Osteoblast (primary cell): Measurements from ENCODE around the gene DRC7. TPM values are rescaled to one million over a fixed set of nuclear protein-coding genes. Genes with fewer than 3 reads are reported as not detected.

ENCODE experiments used
- DNase-seq: peaks from one replicate; pipeline ENCODE4 v3.0.0; 2011; ENCODE audit warnings: low spot score, mixed read lengths; ENCODE audit not compliant: insufficient read length; ENCODE audit errors: missing footprints
- H2AFZ ChIP-seq: 2 replicates; pipeline ENCODE4 v1.6.0; 2011; ENCODE audit warnings: mild to moderate bottlenecking, low read length
- H3K27ac ChIP-seq: 2 replicates; pipeline ENCODE4 v1.5.1; 2011; ENCODE audit warnings: mild to moderate bottlenecking, low read depth, low read length, moderate library complexity
- H3K27me3 ChIP-seq: 2 replicates; pipeline ENCODE4 v1.6.0; 2012; ENCODE audit warnings: mild to moderate bottlenecking, control low read depth, inconsistent platforms, low read length, moderate library complexity; ENCODE audit not compliant: insufficient read depth
- H3K36me3 ChIP-seq: 2 replicates; pipeline ENCODE4 v1.5.1; 2011; ENCODE audit warnings: mild to moderate bottlenecking, low read length, control low read depth, moderate library complexity; ENCODE audit not compliant: insufficient read depth
- H3K4me1 ChIP-seq: 2 replicates; pipeline ENCODE4 v1.5.1; 2011; ENCODE audit warnings: mild to moderate bottlenecking, low read length, control low read depth, moderate library complexity; ENCODE audit not compliant: insufficient read depth
- H3K4me2 ChIP-seq: 2 replicates; pipeline ENCODE4 v1.6.0; 2011; ENCODE audit warnings: mild to moderate bottlenecking, low read length; ENCODE audit not compliant: insufficient read depth
- H3K4me3 ChIP-seq: fragments of 200-600 bp; sonication (generic); 3 replicates; pipeline ENCODE4 v1.5.1; 2012; ENCODE audit warnings: mild to moderate bottlenecking, low read length, inconsistent platforms; ENCODE audit not compliant: insufficient read depth
- H3K79me2 ChIP-seq: 2 replicates; pipeline ENCODE4 v1.6.0; 2012; ENCODE audit warnings: mild to moderate bottlenecking, low read length, control low read depth, inconsistent platforms; ENCODE audit not compliant: insufficient read depth
- H3K9me3 ChIP-seq: 2 replicates; pipeline ENCODE4 v1.5.1; 2011; ENCODE audit warnings: low read depth, low read length, control low read depth
- H4K20me1 ChIP-seq: 2 replicates; pipeline ENCODE4 v1.6.0; 2012; ENCODE audit warnings: mild to moderate bottlenecking, low read length, control low read depth; ENCODE audit not compliant: insufficient read depth
- total RNA-seq: library from RNA; depleted of rRNA; stranded (reverse); fragments of >200 nt; gene quantifications from 2 replicates; pipeline ENCODE4 v1.2.3, GENCODE V29; 2012
- TF ChIP-seq, protein P1 (sequence below): IDR thresholded peaks from 2 replicates; pipeline ENCODE4 v1.5.1; 2011; ENCODE audit warnings: mild to moderate bottlenecking, low read depth, low read length, moderate library complexity; ENCODE audit errors: extremely low read depth

Gene DRC7
- total RNA-seq, 1 donor, result not detected

GRCh38 chr16:57723170-57723569, 28.6 kb downstream of the DRC7 start:
- H3K4me2 ChIP-seq, result no peak overlapping the region
- DNase-seq, result no peak
- H3K4me1 ChIP-seq, result no peaks in the 10 kb centered on the region
- no peak overlapping the region for H2AFZ ChIP-seq
- TF ChIP-seq, protein P1, sequence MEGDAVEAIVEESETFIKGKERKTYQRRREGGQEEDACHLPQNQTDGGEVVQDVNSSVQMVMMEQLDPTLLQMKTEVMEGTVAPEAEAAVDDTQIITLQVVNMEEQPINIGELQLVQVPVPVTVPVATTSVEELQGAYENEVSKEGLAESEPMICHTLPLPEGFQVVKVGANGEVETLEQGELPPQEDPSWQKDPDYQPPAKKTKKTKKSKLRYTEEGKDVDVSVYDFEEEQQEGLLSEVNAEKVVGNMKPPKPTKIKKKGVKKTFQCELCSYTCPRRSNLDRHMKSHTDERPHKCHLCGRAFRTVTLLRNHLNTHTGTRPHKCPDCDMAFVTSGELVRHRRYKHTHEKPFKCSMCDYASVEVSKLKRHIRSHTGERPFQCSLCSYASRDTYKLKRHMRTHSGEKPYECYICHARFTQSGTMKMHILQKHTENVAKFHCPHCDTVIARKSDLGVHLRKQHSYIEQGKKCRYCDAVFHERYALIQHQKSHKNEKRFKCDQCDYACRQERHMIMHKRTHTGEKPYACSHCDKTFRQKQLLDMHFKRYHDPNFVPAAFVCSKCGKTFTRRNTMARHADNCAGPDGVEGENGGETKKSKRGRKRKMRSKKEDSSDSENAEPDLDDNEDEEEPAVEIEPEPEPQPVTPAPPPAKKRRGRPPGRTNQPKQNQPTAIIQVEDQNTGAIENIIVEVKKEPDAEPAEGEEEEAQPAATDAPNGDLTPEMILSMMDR, result peak; percentile 33
- H3K36me3 ChIP-seq, result no peaks in the 10 kb centered on the region
- H3K27ac ChIP-seq, result no peak overlapping the region
- H4K20me1 ChIP-seq, result no peaks in the 10 kb centered on the region
- H3K9me3 ChIP-seq, result no peaks in the 10 kb centered on the region
- H3K27me3 ChIP-seq, result no peaks in the 10 kb centered on the region
- no peak overlapping the region for H3K4me3 ChIP-seq
- no peaks in the 10 kb centered on the region for H3K79me2 ChIP-seq

GRCh38 chr16:57724531-57724930, 29.9 kb downstream of the DRC7 start:
- H3K27me3 ChIP-seq, result no peaks in the 10 kb centered on the region
- no peak overlapping the region for H3K4me2 ChIP-seq
- no peak for DNase-seq
- no peak overlapping the region for H2AFZ ChIP-seq
- TF ChIP-seq, protein P1, result no peak
- no peaks in the 10 kb centered on the region for H3K79me2 ChIP-seq
- no peaks in the 10 kb centered on the region for H3K9me3 ChIP-seq
- no peak overlapping the region for H3K27ac ChIP-seq
- H3K4me1 ChIP-seq, result no peaks in the 10 kb centered on the region
- no peak overlapping the region for H3K4me3 ChIP-seq
- H3K36me3 ChIP-seq, result no peaks in the 10 kb centered on the region
- H4K20me1 ChIP-seq, result no peaks in the 10 kb centered on the region

- TF ChIP-seq, protein P1, result no peak
- H3K9me3 ChIP-seq, result no peaks in the 10 kb centered on the region
- no peaks in the 10 kb centered on the region for H3K79me2 ChIP-seq
- H3K4me1 ChIP-seq, result no peaks in the 10 kb centered on the region
- H4K20me1 ChIP-seq, result no peaks in the 10 kb centered on the region
- no peak for DNase-seq
- no peaks in the 10 kb centered on the region for H3K36me3 ChIP-seq
- H3K4me3 ChIP-seq, result no peak overlapping the region
- no peak overlapping the region for H3K4me2 ChIP-seq
- H3K27ac ChIP-seq, result no peak overlapping the region
- no peak overlapping the region for H2AFZ ChIP-seq
- H3K27me3 ChIP-seq, result no peaks in the 10 kb centered on the region
These were observed 30.5 kb downstream of the DRC7 start for GRCh38 chr16:57725151-57725550.

DNA sequence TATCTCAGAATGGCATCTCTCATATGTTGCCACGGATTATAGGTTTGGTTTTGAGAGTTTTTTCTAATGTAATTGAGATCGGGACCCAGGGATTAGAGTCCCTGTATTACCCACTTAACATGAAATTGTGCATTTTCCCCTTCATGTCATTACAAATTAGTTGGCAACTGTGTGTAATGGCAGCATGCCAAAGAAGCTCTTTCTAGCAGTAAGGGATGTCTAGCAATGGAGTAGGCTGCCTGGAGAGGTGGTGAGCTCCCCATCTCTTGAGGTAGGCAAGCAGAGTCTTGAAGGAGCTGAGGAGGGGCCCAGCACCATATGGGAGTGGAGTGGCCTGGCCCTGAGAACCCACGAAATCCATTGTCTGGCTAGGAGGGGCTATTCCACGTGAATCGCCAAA, 30.9 kb downstream of the DRC7 start:
- Histone ChIP-seq H3K4me2 (no peak overlapping the region), H3K4me3 (no peak overlapping the region), H3K27me3 (no peaks in the 10 kb centered on the region), H4K20me1 (no peaks in the 10 kb centered on the region), H3K4me1 (no peaks in the 10 kb centered on the region), H2AFZ (no peak overlapping the region), H3K79me2 (no peaks in the 10 kb centered on the region), H3K9me3 (no peaks in the 10 kb centered on the region), H3K27ac (no peak overlapping the region), H3K36me3 (no peaks in the 10 kb centered on the region)
- DNase-seq, result peak; percentile 79
- TF ChIP-seq, protein P1, result no peak
